C4-2B (cell line): ENCODE results near the gene UHRF1.

Experiments
- CTCF ChIP-seq: fragments of 450-650 bp; conservative IDR thresholded peaks from 2 replicates; pipeline ENCODE4 v1.5.1; 2017; ENCODE audit warnings: mild to moderate bottlenecking
- ZFX ChIP-seq: fragments of 450-650 bp; IDR thresholded peaks from 2 replicates; pipeline ENCODE4 v1.6.1; 2017

DNA sequence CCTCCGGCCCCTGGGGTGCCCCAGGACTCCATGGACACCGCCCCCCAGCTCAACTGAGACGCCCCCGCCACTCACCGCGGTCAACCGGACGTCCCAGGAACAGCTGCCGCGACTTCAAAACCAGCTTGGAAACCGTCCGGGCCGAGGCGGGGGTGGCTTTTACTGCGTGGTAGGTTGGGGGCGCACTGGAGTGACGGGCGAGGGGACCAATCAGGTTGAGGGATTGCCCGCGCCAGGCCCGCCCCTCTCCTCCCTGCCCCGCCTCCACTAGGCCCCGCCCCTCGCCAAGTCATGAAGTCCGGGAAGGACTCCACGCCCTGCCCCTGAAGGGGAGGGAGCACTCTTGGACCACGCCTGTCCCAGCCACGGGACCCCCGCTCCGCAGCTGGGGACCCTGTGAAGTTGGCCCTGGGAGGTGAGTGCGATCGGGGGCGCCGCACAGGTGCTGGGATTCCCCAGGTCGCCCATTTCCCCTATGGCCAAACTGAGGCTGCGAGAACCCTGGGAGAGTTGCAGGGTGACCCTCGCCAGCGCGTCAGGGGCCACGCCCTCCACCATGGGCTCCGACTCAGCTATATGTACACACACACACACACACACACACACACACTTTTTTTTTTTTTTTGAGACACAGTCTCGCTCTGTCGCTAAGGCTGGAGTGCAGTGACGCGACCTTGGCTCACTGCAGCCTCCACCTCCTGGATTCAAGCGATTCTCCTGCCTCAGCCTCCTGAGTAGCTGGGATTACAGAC lies 41.6 kb upstream of the UHRF1 start, which contains the start of gene PLIN3:
- TF ChIP-seq CTCF (no peak), ZFX (no peak)
